Esophagus muscularis mucosa (tissue), 4 donors: Measurements from ENCODE around the gene ZNF580. TPM values are rescaled to one million over a fixed set of nuclear protein-coding genes. Genes with fewer than 3 reads are reported as not detected.

Experiments
- DNase-seq: peaks from one replicate; pipeline ENCODE4 v3.0.0-alpha.2; 2017; ENCODE audit errors: extremely low spot score
- H3K27ac ChIP-seq, 4 donors: fragments of 200-600 bp; sonication (generic); replicated peaks in 1 of 4; 1 replicate in 3 of 4; 2 replicates in 1 of 4; pipeline ENCODE4 v1.5.1; 2016 to 2019; ENCODE audit warnings: mild to moderate bottlenecking in 1 of 4
- H3K27me3 ChIP-seq, 4 donors: fragments of 200-600 bp; sonication (generic); one replicate each; pipeline versions ENCODE4 v1.5.1 to v1.6.0; 2016 to 2019
- H3K36me3 ChIP-seq, 4 donors: fragments of 200-600 bp; sonication (generic); one replicate each; pipeline ENCODE4 v1.5.1; 2016 to 2019
- H3K4me1 ChIP-seq, 4 donors: fragments of 200-600 bp; sonication (generic); one replicate each; pipeline ENCODE4 v1.5.1; 2016 to 2019
- H3K4me3 ChIP-seq, 4 donors: fragments of 200-600 bp; sonication (generic); 1 replicate in 2 of 4; 2 replicates in 2 of 4; pipeline ENCODE4 v1.5.1; 2016 to 2019; ENCODE audit warnings: mild to moderate bottlenecking in 4 of 4, moderate library complexity in 1 of 4
- H3K9me3 ChIP-seq, 4 donors: fragments of 200-600 bp; sonication (generic); 1 replicate in 3 of 4; 2 replicates in 1 of 4; pipeline ENCODE4 v1.5.1; 2016 to 2019
- EP300 ChIP-seq: sonication (generic); formaldehyde crosslinking; IDR thresholded peaks from one replicate; pipeline ENCODE4 v1.6.1; 2017; ENCODE audit warnings: antibody characterized with exemption
- POLR2A ChIP-seq: fragments of 450-650 bp; IDR thresholded peaks from one replicate; pipeline ENCODE4 v1.6.1; 2017; ENCODE audit warnings: antibody characterized with exemption, moderate library complexity, mild to moderate bottlenecking, low read depth
- POLR2AphosphoS5 ChIP-seq, 2 donors: sonication (generic); formaldehyde crosslinking; IDR thresholded peaks; one replicate each; pipeline ENCODE4 v1.6.1; 2017; ENCODE audit warnings: antibody characterized with exemption in 2 of 2
- WGBS: methylation state at CpG from one replicate; pipeline ENCODE4 v1.1.5; 2018; 5-methylcytosine and 5-hydroxymethylcytosine counted together
- intact Hi-C: fragments of 100-400 bp; cut with DNase I; formaldehyde crosslinking; loops from one replicate; pipeline ENCODE4 v1.15.1; 2023
- total RNA-seq, 4 donors: library from RNA; depleted of rRNA; stranded (reverse); fragments of >200 nt; gene quantifications; one replicate each; pipeline versions ENCODE4 v1.1.0 to v1.2.1, GENCODE V29; 2016
- TF ChIP-seq, protein P1 (sequence below), 3 experiments: fragments of 200-600 bp in 2 of 3; fragments of 450-650 bp in 1 of 3; sonication (generic) in 2 of 3; IDR thresholded peaks; one replicate each; pipeline ENCODE4 v1.5.1; 2017 to 2019; ENCODE audit warnings: antibody characterized with exemption in 3 of 3, mild to moderate bottlenecking in 2 of 3, moderate library complexity in 1 of 3

Gene ZNF580
- total RNA-seq, 4 donors from 2014 or later: 38.3 to 66.8 (median 43.1) TPM

GRCh38 chr19:55655648-55656040 is 14.8 kb downstream of the ZNF580 start:
- intact Hi-C loops: loop anchor here (2.0 to 10.0 kb wide), 2 partner anchors 17 to 541 kb away; partner anchors contain the start of gene PPP1R12C
- 0% methylated on average over 19 of the region's 19 CpGs for WGBS
- Histone ChIP-seq H3K27me3 (no peaks in the 10 kb centered on the region), H3K9me3 (no peaks in the 10 kb centered on the region), H3K27ac (peak overlapping the region; percentile 97 to 100 (median 98)), H3K36me3 (peaks cover 13 to 39% (median 27%) of the 10 kb centered on the region in 4 donors), H3K4me1 (peaks cover 52 to 68% (median 62%) of the 10 kb centered on the region in 4 donors), H3K4me3 (peak overlapping the region; percentile 78 to 100 (median 92))
- no peak for TF ChIP-seq POLR2A
- TF ChIP-seq, protein P1, sequence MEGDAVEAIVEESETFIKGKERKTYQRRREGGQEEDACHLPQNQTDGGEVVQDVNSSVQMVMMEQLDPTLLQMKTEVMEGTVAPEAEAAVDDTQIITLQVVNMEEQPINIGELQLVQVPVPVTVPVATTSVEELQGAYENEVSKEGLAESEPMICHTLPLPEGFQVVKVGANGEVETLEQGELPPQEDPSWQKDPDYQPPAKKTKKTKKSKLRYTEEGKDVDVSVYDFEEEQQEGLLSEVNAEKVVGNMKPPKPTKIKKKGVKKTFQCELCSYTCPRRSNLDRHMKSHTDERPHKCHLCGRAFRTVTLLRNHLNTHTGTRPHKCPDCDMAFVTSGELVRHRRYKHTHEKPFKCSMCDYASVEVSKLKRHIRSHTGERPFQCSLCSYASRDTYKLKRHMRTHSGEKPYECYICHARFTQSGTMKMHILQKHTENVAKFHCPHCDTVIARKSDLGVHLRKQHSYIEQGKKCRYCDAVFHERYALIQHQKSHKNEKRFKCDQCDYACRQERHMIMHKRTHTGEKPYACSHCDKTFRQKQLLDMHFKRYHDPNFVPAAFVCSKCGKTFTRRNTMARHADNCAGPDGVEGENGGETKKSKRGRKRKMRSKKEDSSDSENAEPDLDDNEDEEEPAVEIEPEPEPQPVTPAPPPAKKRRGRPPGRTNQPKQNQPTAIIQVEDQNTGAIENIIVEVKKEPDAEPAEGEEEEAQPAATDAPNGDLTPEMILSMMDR (IDR thresholded peaks at IDR 0.05): no peak
- TF ChIP-seq EP300: no peak
- no peak for TF ChIP-seq POLR2AphosphoS5 (IDR thresholded peaks at IDR 0.05)
- DNase-seq: no peak

DNA sequence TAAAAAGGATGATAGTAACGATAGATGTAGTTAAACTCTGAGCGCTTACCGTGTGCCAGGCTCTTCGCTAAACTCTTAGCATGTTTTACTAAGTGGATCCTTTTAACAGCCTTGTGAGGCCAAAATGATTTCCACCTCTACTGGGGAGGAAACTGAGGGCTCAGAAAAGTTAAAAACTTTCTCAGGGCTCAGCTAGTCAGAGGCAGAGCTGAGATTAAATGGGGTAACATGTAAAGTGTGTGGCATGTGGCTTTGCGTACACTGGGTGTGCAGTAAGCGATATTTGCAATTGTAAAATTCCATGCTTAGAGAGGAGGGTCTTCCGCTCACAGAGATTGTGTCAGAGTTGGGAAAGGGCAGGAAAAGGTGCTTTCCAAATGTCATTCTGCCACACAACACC is 15.8 kb downstream of the ZNF580 start:
- no peak for DNase-seq
- H3K4me1 ChIP-seq: peaks cover 52 to 71% (median 63%) of the 10 kb centered on the region in 4 donors
- TF ChIP-seq POLR2AphosphoS5 (IDR thresholded peaks at IDR 0.05): no peak
- TF ChIP-seq POLR2A: no peak
- TF ChIP-seq, protein P1 (IDR thresholded peaks at IDR 0.05): no peak
- no peak for TF ChIP-seq EP300
- 58% methylated on average over 7 of the region's 7 CpGs for WGBS
- peaks cover 22 to 40% (median 32%) of the 10 kb centered on the region in 4 donors for H3K36me3 ChIP-seq
- intact Hi-C loops: loop anchor here (2.0 to 10.0 kb wide), 2 partner anchors 16 to 542 kb away; partner anchors contain the start of gene PPP1R12C
- peak overlapping the region; percentile 78 to 100 (median 92) for H3K4me3 ChIP-seq
- no peaks in the 10 kb centered on the region for H3K9me3 ChIP-seq
- H3K27ac ChIP-seq: no peak overlapping the region
- H3K27me3 ChIP-seq: no peaks in the 10 kb centered on the region

DNA sequence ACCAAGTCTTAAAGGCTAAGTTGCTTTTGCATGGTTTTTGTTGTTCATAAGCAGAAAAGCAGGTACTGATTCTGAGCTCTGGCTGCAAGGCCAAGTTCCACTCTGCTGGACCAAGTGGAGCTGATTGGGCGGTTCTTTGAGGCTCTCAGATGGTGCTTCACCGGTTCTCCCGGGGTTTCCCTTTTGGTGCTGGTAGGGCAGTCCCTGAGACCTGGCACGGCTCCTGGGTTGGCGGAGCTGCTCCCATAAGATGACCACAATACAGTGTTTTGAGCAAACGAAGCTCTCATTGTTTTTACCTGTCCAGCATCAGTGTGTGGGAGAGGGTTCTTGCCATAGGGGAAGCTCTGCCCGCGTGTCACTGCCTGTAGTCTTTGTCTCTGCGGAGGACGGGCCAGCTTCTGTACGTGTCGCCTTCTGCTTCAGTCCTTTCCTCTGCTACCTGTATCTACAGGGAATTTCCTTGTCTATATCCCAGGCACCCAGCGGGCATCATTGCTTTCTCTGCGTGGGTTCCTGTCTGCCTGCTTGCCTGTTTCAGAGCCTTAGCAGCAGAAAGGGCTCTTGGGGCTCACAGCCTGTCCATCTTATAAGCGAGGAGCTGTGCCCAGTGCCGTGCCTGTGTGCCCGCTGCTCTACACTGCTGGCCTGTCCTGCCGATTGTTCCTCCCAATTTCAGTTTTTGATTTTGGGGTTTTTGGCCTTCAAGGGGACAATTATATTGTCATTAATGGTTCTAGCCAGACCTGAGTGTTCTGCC is 16.4 kb downstream of the ZNF580 start:
- Histone ChIP-seq H3K9me3 (no peaks in the 10 kb centered on the region), H3K4me1 (peaks cover 52 to 71% (median 63%) of the 10 kb centered on the region in 4 donors), H3K27ac (peak overlapping the region in 1 of 4 donors; percentile 2), H3K27me3 (no peaks in the 10 kb centered on the region), H3K4me3 (peak overlapping the region; percentile 78 to 100 (median 92)), H3K36me3 (peaks cover 28 to 40% (median 38%) of the 10 kb centered on the region in 4 donors)
- no peak for TF ChIP-seq EP300
- TF ChIP-seq POLR2AphosphoS5 (IDR thresholded peaks at IDR 0.05): no peak
- no peak for TF ChIP-seq POLR2A
- TF ChIP-seq, protein P1 (IDR thresholded peaks at IDR 0.05): no peak
- WGBS: 53% methylated on average over 18 of the region's 18 CpGs
- intact Hi-C loops: loop anchor here (2.0 to 10.0 kb wide), 2 partner anchors 16 to 542 kb away; partner anchors contain the start of gene PPP1R12C
- DNase-seq: no peak

- Histone ChIP-seq H3K4me3 (no peak overlapping the region), H3K9me3 (no peaks in the 10 kb centered on the region), H3K27ac (no peak overlapping the region), H3K27me3 (no peaks in the 10 kb centered on the region), H3K4me1 (peaks cover 45 to 63% (median 53%) of the 10 kb centered on the region in 4 donors), H3K36me3 (peaks cover 46 to 56% (median 51%) of the 10 kb centered on the region in 4 donors)
- intact Hi-C loops: loop anchor here (10.0 kb wide), 1 partner anchor 544 kb away; the partner anchor contains the start of gene PPP1R12C
- DNase-seq: no peak
- no peak for TF ChIP-seq POLR2A
- 86% methylated on average over 31 of the region's 37 CpGs for WGBS
Measured at GRCh38 chr19:55658846-55659459, 18.2 kb downstream of the ZNF580 start.

DNA sequence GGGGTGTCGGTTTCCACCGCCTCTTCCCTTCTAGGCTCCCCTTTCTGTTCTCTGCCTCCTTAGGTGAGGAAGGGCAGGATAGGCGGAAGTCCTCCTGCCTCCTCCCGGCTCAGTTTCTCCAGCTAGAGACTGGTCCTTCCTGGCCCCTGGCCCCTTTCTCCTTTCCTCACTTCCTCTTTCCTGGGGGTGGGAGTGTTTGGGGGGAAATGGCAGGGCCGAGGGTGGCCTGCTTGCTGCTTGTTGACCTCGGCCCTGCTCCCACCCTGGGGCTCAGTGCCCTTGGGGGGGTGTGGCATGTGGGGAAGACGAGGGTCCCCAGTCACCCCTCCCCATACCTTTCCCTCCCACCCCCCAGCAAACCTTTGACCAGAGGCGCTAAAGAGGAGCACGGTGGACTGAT is 19.0 kb downstream of the ZNF580 start:
- Histone ChIP-seq H3K36me3 (peaks cover 55 to 65% (median 60%) of the 10 kb centered on the region in 4 donors), H3K27ac (no peak overlapping the region), H3K4me3 (no peak overlapping the region), H3K9me3 (no peaks in the 10 kb centered on the region), H3K4me1 (peaks cover 45 to 63% (median 53%) of the 10 kb centered on the region in 4 donors), H3K27me3 (no peaks in the 10 kb centered on the region)
- TF ChIP-seq POLR2AphosphoS5 (IDR thresholded peaks at IDR 0.05): no peak
- intact Hi-C loops: loop anchor here (10.0 kb wide), 1 partner anchor 545 kb away; the partner anchor contains the start of gene PPP1R12C
- no peak for DNase-seq
- 75% methylated on average over 9 of the region's 9 CpGs for WGBS
